ENCODE measurements around the gene BCKDHB. TPM values are rescaled to one million over a fixed set of nuclear protein-coding genes. Genes with fewer than 3 reads are reported as not detected.

The BCKDHB gene
- total RNA-seq, 1 experiment from 2014 or later, result 29.7 TPM

DNA sequence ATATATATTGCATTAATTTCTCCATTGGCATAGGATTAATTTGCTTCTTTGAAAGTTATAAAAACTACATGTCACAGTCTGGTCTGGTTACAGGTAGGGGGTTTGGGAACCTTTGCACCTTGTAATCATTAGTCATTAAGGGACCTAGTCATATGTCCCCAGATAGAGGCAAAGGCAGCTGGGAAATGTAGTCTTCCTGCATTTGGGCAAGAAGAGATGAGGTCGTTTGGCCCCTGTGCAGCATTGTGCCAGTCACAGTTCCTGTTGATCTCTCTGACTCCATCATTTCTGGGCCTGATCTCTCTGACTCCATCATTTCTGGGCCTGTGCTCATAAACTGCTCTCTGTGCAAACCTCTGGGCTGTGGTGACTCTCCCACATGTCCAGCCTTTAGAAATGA, 73.2 kb downstream of the BCKDHB start:
- Mint-ChIP-seq H3K4me3 (ENCODE audit: unreplicated experiment) (no peak overlapping the region), H3K27ac (ENCODE audit: unreplicated experiment) (no peak overlapping the region), H3K4me1 (ENCODE audit: low read depth, unreplicated experiment) (no peaks in the 10 kb centered on the region), H3K9me3 (ENCODE audit: unreplicated experiment) (no peaks in the 10 kb centered on the region), H3K27me3 (ENCODE audit: insufficient read depth, unreplicated experiment) (no peaks in the 10 kb centered on the region), H3K36me3 (ENCODE audit: insufficient read depth, unreplicated experiment) (no peaks in the 10 kb centered on the region)
- CTCF ChIA-PET, result no interaction called here
- DNase-seq, result peak in 1 of 2 experiments; percentile 1
- Histone ChIP-seq H3K27me3 (replicated peaks; ENCODE audit: control insufficient read depth, insufficient read depth, low read length) (no peaks in the 10 kb centered on the region), H3K9me3 (no peaks in the 10 kb centered on the region), H3K4me3 (ENCODE audit: low read depth, low read length) (no peak overlapping the region), H3K4me1 (peaks cover 12% of the 10 kb centered on the region; the same call in 1 of the 2 replicates), H3K36me3 (ENCODE audit: control insufficient read depth, insufficient read depth, low read length) (no peaks in the 10 kb centered on the region; the same call in none of the 2 replicates)
- BruUV-seq (replicated peaks), result no TSS peak
- intact Hi-C loops (cut with micrococcal nuclease; ENCODE audit: unreplicated experiment), result no loop called here
- TF ChIP-seq, protein P1, sequence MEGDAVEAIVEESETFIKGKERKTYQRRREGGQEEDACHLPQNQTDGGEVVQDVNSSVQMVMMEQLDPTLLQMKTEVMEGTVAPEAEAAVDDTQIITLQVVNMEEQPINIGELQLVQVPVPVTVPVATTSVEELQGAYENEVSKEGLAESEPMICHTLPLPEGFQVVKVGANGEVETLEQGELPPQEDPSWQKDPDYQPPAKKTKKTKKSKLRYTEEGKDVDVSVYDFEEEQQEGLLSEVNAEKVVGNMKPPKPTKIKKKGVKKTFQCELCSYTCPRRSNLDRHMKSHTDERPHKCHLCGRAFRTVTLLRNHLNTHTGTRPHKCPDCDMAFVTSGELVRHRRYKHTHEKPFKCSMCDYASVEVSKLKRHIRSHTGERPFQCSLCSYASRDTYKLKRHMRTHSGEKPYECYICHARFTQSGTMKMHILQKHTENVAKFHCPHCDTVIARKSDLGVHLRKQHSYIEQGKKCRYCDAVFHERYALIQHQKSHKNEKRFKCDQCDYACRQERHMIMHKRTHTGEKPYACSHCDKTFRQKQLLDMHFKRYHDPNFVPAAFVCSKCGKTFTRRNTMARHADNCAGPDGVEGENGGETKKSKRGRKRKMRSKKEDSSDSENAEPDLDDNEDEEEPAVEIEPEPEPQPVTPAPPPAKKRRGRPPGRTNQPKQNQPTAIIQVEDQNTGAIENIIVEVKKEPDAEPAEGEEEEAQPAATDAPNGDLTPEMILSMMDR (IDR thresholded peaks at IDR 0.05; ENCODE audit: insufficient read depth in 1 of 2, low read depth in 1 of 2, low read length in 1 of 2, severe bottlenecking in 1 of 2, unreplicated experiment in 1 of 2), result no peak
- POLR2A ChIA-PET, result no interaction called here

DNA sequence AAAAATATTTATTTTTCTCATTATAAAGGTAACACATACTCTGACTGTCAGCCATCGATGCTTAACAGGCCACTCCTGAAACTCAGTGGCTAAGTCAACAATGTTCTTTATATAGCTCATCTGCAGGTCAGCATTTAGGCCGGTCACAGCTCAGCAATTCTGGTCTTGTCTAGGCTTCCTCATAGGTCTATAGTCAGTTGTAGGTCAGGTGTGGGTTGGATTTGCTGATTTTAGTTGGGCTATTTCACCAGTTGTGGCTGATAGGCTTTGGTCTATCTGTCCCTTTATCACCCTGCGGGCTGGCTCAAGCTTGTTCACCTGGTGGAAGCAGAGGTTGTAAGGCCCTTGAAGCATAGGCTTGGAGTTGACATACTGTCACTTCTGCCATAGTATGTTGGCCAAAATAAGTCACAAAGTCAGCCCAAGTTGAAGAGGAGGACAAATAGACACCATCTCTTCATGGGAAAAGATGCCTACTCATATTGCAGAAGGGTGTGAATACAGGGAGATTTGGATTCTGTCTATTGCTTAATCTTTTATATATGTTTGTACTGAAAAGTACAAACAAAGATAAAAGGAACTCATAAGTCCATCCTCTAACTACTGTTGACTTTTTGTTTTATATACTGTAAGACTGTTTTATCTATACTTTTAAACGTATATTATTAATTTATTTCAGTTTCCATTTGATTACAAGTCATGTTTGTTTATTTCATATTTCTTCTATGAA, 75.0 kb downstream of the BCKDHB start:
- no peaks in the 10 kb centered on the region for H3K36me3 Mint-ChIP-seq (ENCODE audit: insufficient read depth, unreplicated experiment)
- Histone ChIP-seq H3K36me3 (ENCODE audit: control insufficient read depth, insufficient read depth, low read length) (no peaks in the 10 kb centered on the region; the same call in none of the 2 replicates), H3K27me3 (replicated peaks; ENCODE audit: control insufficient read depth, insufficient read depth, low read length) (no peaks in the 10 kb centered on the region), H3K4me1 (peaks cover 12% of the 10 kb centered on the region; the same call in 1 of the 2 replicates), H3K9me3 (no peaks in the 10 kb centered on the region), H3K4me3 (ENCODE audit: low read depth, low read length) (no peak overlapping the region)
- BruUV-seq (replicated peaks), result no TSS peak
- no peak overlapping the region for H3K27ac Mint-ChIP-seq (ENCODE audit: unreplicated experiment)
- no peaks in the 10 kb centered on the region for H3K27me3 Mint-ChIP-seq (ENCODE audit: insufficient read depth, unreplicated experiment)
- no peaks in the 10 kb centered on the region for H3K4me1 Mint-ChIP-seq (ENCODE audit: low read depth, unreplicated experiment)
- CTCF ChIA-PET, result no interaction called here
- DNase-seq, result no peak
- intact Hi-C loops (cut with micrococcal nuclease; ENCODE audit: unreplicated experiment), result no loop called here
- H3K4me3 Mint-ChIP-seq (ENCODE audit: unreplicated experiment), result no peak overlapping the region
- H3K9me3 Mint-ChIP-seq (ENCODE audit: unreplicated experiment), result peaks cover 9% of the 10 kb centered on the region
- POLR2A ChIA-PET, result no interaction called here
- TF ChIP-seq, protein P1 (IDR thresholded peaks at IDR 0.05; ENCODE audit: insufficient read depth in 1 of 2, low read depth in 1 of 2, low read length in 1 of 2, severe bottlenecking in 1 of 2, unreplicated experiment in 1 of 2), result no peak

DNA sequence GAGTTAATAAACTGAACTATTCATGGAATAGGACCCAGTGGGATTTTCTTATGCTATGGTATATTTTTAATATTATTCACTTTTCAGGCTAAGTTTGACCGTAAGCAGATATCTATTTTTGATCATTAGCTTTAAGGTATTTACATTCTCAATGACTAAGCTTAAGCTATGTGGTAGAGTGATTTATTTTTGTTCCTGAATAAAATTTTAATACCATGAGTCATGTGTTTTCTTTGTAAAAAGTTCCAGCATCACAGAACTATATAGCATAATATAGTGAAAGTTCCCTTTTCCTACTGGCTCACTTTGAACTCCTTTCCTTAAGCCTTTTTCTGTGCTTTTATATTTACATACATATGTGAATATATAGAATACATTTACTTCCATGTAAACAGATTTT, 75.8 kb downstream of the BCKDHB start:
- no peak overlapping the region for H3K27ac Mint-ChIP-seq (ENCODE audit: unreplicated experiment)
- DNase-seq, result no peak
- no peaks in the 10 kb centered on the region for H3K27me3 Mint-ChIP-seq (ENCODE audit: insufficient read depth, unreplicated experiment)
- ChIA-PET POLR2A (no interaction called here), CTCF (no interaction called here)
- no peak overlapping the region for H3K4me3 Mint-ChIP-seq (ENCODE audit: unreplicated experiment)
- H3K36me3 Mint-ChIP-seq (ENCODE audit: insufficient read depth, unreplicated experiment), result no peaks in the 10 kb centered on the region
- H3K27me3 ChIP-seq (replicated peaks; ENCODE audit: control insufficient read depth, insufficient read depth, low read length), result no peaks in the 10 kb centered on the region
- BruUV-seq (replicated peaks), result no TSS peak
- H3K9me3 ChIP-seq, result no peaks in the 10 kb centered on the region
- intact Hi-C loops (cut with micrococcal nuclease; ENCODE audit: unreplicated experiment), result no loop called here
- H3K4me1 ChIP-seq, result peaks cover 12% of the 10 kb centered on the region; the same call in 1 of the 2 replicates
- TF ChIP-seq, protein P1 (IDR thresholded peaks at IDR 0.05; ENCODE audit: insufficient read depth in 1 of 2, low read depth in 1 of 2, low read length in 1 of 2, severe bottlenecking in 1 of 2, unreplicated experiment in 1 of 2), result no peak
- no peak overlapping the region for H3K4me3 ChIP-seq (ENCODE audit: low read depth, low read length)
- peaks cover 9% of the 10 kb centered on the region for H3K9me3 Mint-ChIP-seq (ENCODE audit: unreplicated experiment)
- no peaks in the 10 kb centered on the region; the same call in none of the 2 replicates for H3K36me3 ChIP-seq (ENCODE audit: control insufficient read depth, insufficient read depth, low read length)
- no peaks in the 10 kb centered on the region for H3K4me1 Mint-ChIP-seq (ENCODE audit: low read depth, unreplicated experiment)

Data from Caco-2 (cell line).